GM18505 (cell line): Measurements from ENCODE around the gene ATP8B1.

Experiments used
- ATAC-seq: cut with Tn5 transposase; IDR thresholded peaks from one replicate; pipeline ENCODE4 v1.9.1; 2021; ENCODE audit not compliant: unreplicated experiment
- POLR2A ChIP-seq: IDR thresholded peaks from 4 replicates; pipeline ENCODE4 v1.6.1; 2011; ENCODE audit warnings: borderline replicate concordance; ENCODE audit not compliant: insufficient read depth, insufficient read length; ENCODE audit errors: extremely low read depth

Gene ATP8B1

GRCh38 chr18:57792631-57793301, 10.3 kb downstream of the ATP8B1 start:
- no peak for TF ChIP-seq POLR2A
- ATAC-seq: no peak

GRCh38 chr18:57791911-57792310, 11.2 kb downstream of the ATP8B1 start:
- no peak for TF ChIP-seq POLR2A
- ATAC-seq: no peak

- ATAC-seq: no peak
These were observed 11.9 kb downstream of the ATP8B1 start for GRCh38 chr18:57791192-57791591.

GRCh38 chr18:57790316-57790715, 12.8 kb downstream of the ATP8B1 start:
- no peak for ATAC-seq
- no peak for TF ChIP-seq POLR2A

More at GRCh38 chr18:57791192-57791591, 11.9 kb downstream of the ATP8B1 start:
- no peak for TF ChIP-seq POLR2A

GRCh38 chr18:57789759-57790158, 13.4 kb downstream of the ATP8B1 start:
- ATAC-seq: no peak
- no peak for TF ChIP-seq POLR2A

GRCh38 chr18:57789090-57789489, 14.0 kb downstream of the ATP8B1 start:
- ATAC-seq: no peak
- no peak for TF ChIP-seq POLR2A

- ATAC-seq: no peak
- no peak for TF ChIP-seq POLR2A
These were observed 15.9 kb downstream of the ATP8B1 start for GRCh38 chr18:57787068-57787685.

- TF ChIP-seq POLR2A: no peak
- ATAC-seq: no peak
These were observed 17.2 kb downstream of the ATP8B1 start for GRCh38 chr18:57785751-57786437.

- no peak for TF ChIP-seq POLR2A
- no peak for ATAC-seq
These were observed 18.4 kb downstream of the ATP8B1 start for GRCh38 chr18:57784801-57785114.

GRCh38 chr18:57784034-57784800, 18.9 kb downstream of the ATP8B1 start:
- no peak for TF ChIP-seq POLR2A
- ATAC-seq: no peak

GRCh38 chr18:57782049-57782448, 21.1 kb downstream of the ATP8B1 start:
- ATAC-seq: no peak

GRCh38 chr18:57780706-57781347, 22.3 kb downstream of the ATP8B1 start:
- no peak for TF ChIP-seq POLR2A
- ATAC-seq: no peak

More at GRCh38 chr18:57782049-57782448, 21.1 kb downstream of the ATP8B1 start:
- TF ChIP-seq POLR2A: no peak

- ATAC-seq: no peak
- TF ChIP-seq POLR2A: no peak
These were observed 22.8 kb downstream of the ATP8B1 start for GRCh38 chr18:57780318-57780705.

GRCh38 chr18:57776767-57777166, 26.3 kb downstream of the ATP8B1 start:
- no peak for TF ChIP-seq POLR2A
- no peak for ATAC-seq

- no peak for ATAC-seq
- TF ChIP-seq POLR2A: no peak
These were observed 26.8 kb downstream of the ATP8B1 start for GRCh38 chr18:57776354-57776753.
